DLD1 (cell line): ENCODE results near the gene RNF208.

Experiments used
- in situ Hi-C: cut with HindIII; loops from 2 replicates; pipeline ENCODE4 v1.10.0; 2017; ENCODE audit warnings: low sequenced_read_pairs

The RNF208 gene

GRCh38 chr9:137228506-137228967 lies 6.5 kb upstream of the RNF208 start:
- in situ Hi-C loops, result no loop called here

GRCh38 chr9:137227853-137228505 lies 5.9 kb upstream of the RNF208 start:
- in situ Hi-C loops, result no loop called here

- in situ Hi-C loops, result no loop called here
Observed at GRCh38 chr9:137227054-137227852, 5.2 kb upstream of the RNF208 start, which contains the start of gene RNF224. Gene RNF224, plus strand, starts transcription at chr9:137227502. Its CDS starts 834 bp downstream, at chr9:137228336.

GRCh38 chr9:137226338-137227053 lies 4.5 kb upstream of the RNF208 start:
- in situ Hi-C loops, result no loop called here

- in situ Hi-C loops, result no loop called here
Observed at GRCh38 chr9:137225699-137226331, 3.8 kb upstream of the RNF208 start.

- in situ Hi-C loops, result no loop called here
Observed at GRCh38 chr9:137224830-137225694, 3.0 kb upstream of the RNF208 start, which contains the start of gene CYSRT1. Gene CYSRT1, plus strand, starts transcription at chr9:137225174. Its CDS starts 448 bp downstream, at chr9:137225622.

GRCh38 chr9:137223078-137223970 lies 1.3 kb upstream of the RNF208 start:
- in situ Hi-C loops, result no loop called here

GRCh38 chr9:137221506-137222111 lies 431 bp downstream of the RNF208 start:
- in situ Hi-C loops, result no loop called here

GRCh38 chr9:137221095-137221505 lies 940 bp downstream of the RNF208 start:
- in situ Hi-C loops, result no loop called here

GRCh38 chr9:137220317-137221094 lies 1.5 kb downstream of the RNF208 start:
- in situ Hi-C loops, result no loop called here

- in situ Hi-C loops, result no loop called here
Observed at GRCh38 chr9:137219757-137220316, 2.2 kb downstream of the RNF208 start.

- in situ Hi-C loops, result no loop called here
Observed at GRCh38 chr9:137218754-137219271, 3.2 kb downstream of the RNF208 start.

GRCh38 chr9:137218212-137218753 lies 3.8 kb downstream of the RNF208 start:
- in situ Hi-C loops, result no loop called here

GRCh38 chr9:137217276-137218211 lies 4.5 kb downstream of the RNF208 start:
- in situ Hi-C loops, result no loop called here

GRCh38 chr9:137216188-137216965 lies 5.7 kb downstream of the RNF208 start:
- in situ Hi-C loops, result no loop called here
